Karpas-422 (cell line): ENCODE results near the gene TNS3. TPM values are rescaled to one million over a fixed set of nuclear protein-coding genes. Genes with fewer than 3 reads are reported as not detected.

Experiments
- DNase-seq: peaks from one replicate; pipeline ENCODE4 v3.0.0-alpha.2; 2015
- H2AFZ ChIP-seq: fragments of 200-600 bp; sonication (generic); 2 replicates; pipeline ENCODE4 v1.6.1; 2014; ENCODE audit warnings: antibody characterized with exemption, low read length, mixed read lengths
- H3K27ac ChIP-seq: fragments of 200-600 bp; sonication (generic); 2 replicates; pipeline ENCODE4 v1.5.1; 2014; ENCODE audit warnings: mild to moderate bottlenecking, low read length, moderate library complexity
- H3K27me3 ChIP-seq: fragments of 200-600 bp; sonication (generic); 2 replicates; pipeline ENCODE4 v1.6.1; 2014; ENCODE audit warnings: low read length, mixed read lengths
- H3K36me3 ChIP-seq: fragments of 200-600 bp; sonication (generic); 2 replicates; pipeline ENCODE4 v1.6.1; 2014; ENCODE audit warnings: low read length, mixed read lengths; ENCODE audit not compliant: insufficient read depth
- H3K4me1 ChIP-seq: fragments of 200-600 bp; sonication (generic); 2 replicates; pipeline ENCODE4 v1.6.1; 2014; ENCODE audit warnings: mild to moderate bottlenecking, low read length, mixed read lengths
- H3K4me2 ChIP-seq: fragments of 200-600 bp; sonication (generic); 2 replicates; pipeline ENCODE4 v1.6.1; 2014; ENCODE audit warnings: low read length, low read depth, mild to moderate bottlenecking; ENCODE audit not compliant: poor library complexity, severe bottlenecking
- H3K4me3 ChIP-seq: fragments of 200-600 bp; sonication (generic); 2 replicates; pipeline ENCODE4 v1.5.1; 2014; ENCODE audit warnings: mild to moderate bottlenecking, antibody characterized with exemption, low read length, mixed read lengths
- H3K79me2 ChIP-seq: fragments of 200-600 bp; sonication (generic); 2 replicates; pipeline ENCODE4 v1.6.1; 2014; ENCODE audit warnings: mild to moderate bottlenecking, low read length, mixed read lengths
- H3K9ac ChIP-seq: fragments of 200-600 bp; sonication (generic); 2 replicates; pipeline ENCODE4 v1.6.0; 2014; ENCODE audit warnings: low read length
- H3K9me2 ChIP-seq: fragments of 200-600 bp; sonication (generic), shearing (Covaris generic); replicated peaks from 2 replicates; pipeline ENCODE4 v1.6.0; 2014; ENCODE audit warnings: mild to moderate bottlenecking, low read length, moderate library complexity; ENCODE audit not compliant: insufficient read depth
- H3K9me3 ChIP-seq: fragments of 300-700, 200-600 bp; sonication (generic); 2 replicates; pipeline ENCODE4 v1.6.1; 2014; ENCODE audit warnings: low read length, mixed read lengths
- H4K20me1 ChIP-seq: fragments of 200-600 bp; sonication (generic); 2 replicates; pipeline ENCODE4 v1.6.1; 2014; ENCODE audit warnings: mild to moderate bottlenecking, antibody characterized with exemption, low read length, low read depth; ENCODE audit not compliant: insufficient read depth
- total RNA-seq: library from RNA; depleted of rRNA; stranded (reverse); fragments of >200 nt; shearing (Covaris generic); gene quantifications from 2 replicates; pipeline ENCODE4 v1.2.3, GENCODE V29; 2014; ENCODE audit warnings: low replicate concordance

Gene TNS3
- total RNA-seq, 1 experiment from 2014 or later: 56.6 TPM

- Histone ChIP-seq H3K27ac (no peak overlapping the region), H3K36me3 (peaks cover 35% of the 10 kb centered on the region), H3K4me2 (no peak overlapping the region), H4K20me1 (no peaks in the 10 kb centered on the region), H3K9ac (no peak overlapping the region), H3K27me3 (no peaks in the 10 kb centered on the region), H3K9me3 (no peaks in the 10 kb centered on the region), H3K9me2 (no peaks in the 10 kb centered on the region), H3K4me1 (peaks cover 24% of the 10 kb centered on the region), H3K4me3 (no peak overlapping the region), H3K79me2 (no peaks in the 10 kb centered on the region), H2AFZ (no peak overlapping the region)
- no peak for DNase-seq
Observed at GRCh38 chr7:47282790-47283496, 299.0 kb downstream of the TNS3 start.

- DNase-seq: no peak
- H3K4me1 ChIP-seq: peaks cover 24% of the 10 kb centered on the region
- no peak overlapping the region for H3K4me3 ChIP-seq
- no peak overlapping the region for H3K4me2 ChIP-seq
- no peaks in the 10 kb centered on the region for H3K9me2 ChIP-seq
- H3K27me3 ChIP-seq: no peaks in the 10 kb centered on the region
- H3K9ac ChIP-seq: no peak overlapping the region
- H3K79me2 ChIP-seq: no peaks in the 10 kb centered on the region
- no peak overlapping the region for H2AFZ ChIP-seq
- H3K36me3 ChIP-seq: peaks cover 26% of the 10 kb centered on the region; the same call in 1 of the 2 replicates
- no peaks in the 10 kb centered on the region for H4K20me1 ChIP-seq
- H3K9me3 ChIP-seq: no peaks in the 10 kb centered on the region
- no peak overlapping the region for H3K27ac ChIP-seq
Observed at GRCh38 chr7:47281966-47282643, 299.8 kb downstream of the TNS3 start.

- DNase-seq: no peak
- Histone ChIP-seq H3K9me2 (no peaks in the 10 kb centered on the region), H3K4me3 (no peak overlapping the region), H3K79me2 (no peaks in the 10 kb centered on the region), H3K27ac (no peak overlapping the region), H3K9ac (no peak overlapping the region), H4K20me1 (no peaks in the 10 kb centered on the region), H3K36me3 (peaks cover 17% of the 10 kb centered on the region; the same call in 1 of the 2 replicates), H3K27me3 (no peaks in the 10 kb centered on the region), H3K9me3 (no peaks in the 10 kb centered on the region), H2AFZ (no peak overlapping the region), H3K4me1 (peaks cover 24% of the 10 kb centered on the region), H3K4me2 (no peak overlapping the region)
Observed at GRCh38 chr7:47281161-47281560, 300.8 kb downstream of the TNS3 start.

- Histone ChIP-seq H2AFZ (no peak overlapping the region), H3K9me2 (no peaks in the 10 kb centered on the region), H3K27me3 (no peaks in the 10 kb centered on the region), H3K36me3 (0 out of 2 replicates have a peak, but pooled peaks cover 11% of the 10 kb centered on the region), H3K27ac (peak overlapping the region; percentile 2; the same call in 1 of the 2 replicates), H3K4me3 (no peak overlapping the region), H4K20me1 (no peaks in the 10 kb centered on the region), H3K4me1 (peaks cover 24% of the 10 kb centered on the region), H3K9ac (no peak overlapping the region), H3K79me2 (no peaks in the 10 kb centered on the region), H3K9me3 (no peaks in the 10 kb centered on the region), H3K4me2 (no peak overlapping the region)
- peak; percentile 59 for DNase-seq
Observed at GRCh38 chr7:47280114-47280513, 301.8 kb downstream of the TNS3 start.

- Histone ChIP-seq H3K4me2 (no peak overlapping the region), H2AFZ (no peak overlapping the region), H3K9ac (no peak overlapping the region)
Observed at GRCh38 chr7:47278043-47278442, 303.9 kb downstream of the TNS3 start.

GRCh38 chr7:47277321-47277781, 304.6 kb downstream of the TNS3 start:
- no peaks in the 10 kb centered on the region for H3K9me3 ChIP-seq
- 0 out of 2 replicates have a peak, but pooled peaks cover 3% of the 10 kb centered on the region for H3K36me3 ChIP-seq
- no peaks in the 10 kb centered on the region for H3K79me2 ChIP-seq
- H3K27me3 ChIP-seq: no peaks in the 10 kb centered on the region
- H3K9me2 ChIP-seq: no peaks in the 10 kb centered on the region
- no peak overlapping the region for H2AFZ ChIP-seq
- no peak overlapping the region for H3K9ac ChIP-seq
- no peak for DNase-seq
- no peaks in the 10 kb centered on the region for H4K20me1 ChIP-seq
- no peak overlapping the region for H3K4me2 ChIP-seq
- H3K4me1 ChIP-seq: peaks cover 24% of the 10 kb centered on the region
- H3K27ac ChIP-seq: no peak overlapping the region
- no peak overlapping the region for H3K4me3 ChIP-seq

More at GRCh38 chr7:47278043-47278442, 303.9 kb downstream of the TNS3 start:
- Histone ChIP-seq H3K9me2 (no peaks in the 10 kb centered on the region), H3K27ac (no peak overlapping the region), H3K27me3 (no peaks in the 10 kb centered on the region), H3K4me1 (peaks cover 24% of the 10 kb centered on the region), H3K79me2 (no peaks in the 10 kb centered on the region), H3K9me3 (no peaks in the 10 kb centered on the region), H3K36me3 (0 out of 2 replicates have a peak, but pooled peaks cover 10% of the 10 kb centered on the region), H4K20me1 (no peaks in the 10 kb centered on the region), H3K4me3 (no peak overlapping the region)
- no peak for DNase-seq

- Histone ChIP-seq H2AFZ (no peak overlapping the region), H3K79me2 (no peaks in the 10 kb centered on the region), H3K36me3 (no peaks in the 10 kb centered on the region), H3K9me3 (no peaks in the 10 kb centered on the region), H3K27me3 (no peaks in the 10 kb centered on the region), H3K4me2 (no peak overlapping the region), H4K20me1 (no peaks in the 10 kb centered on the region), H3K27ac (no peak overlapping the region), H3K4me3 (no peak overlapping the region), H3K9ac (no peak overlapping the region), H3K4me1 (no peaks in the 10 kb centered on the region), H3K9me2 (no peaks in the 10 kb centered on the region)
- no peak for DNase-seq
Observed at GRCh38 chr7:47273974-47274766, 307.7 kb downstream of the TNS3 start.

GRCh38 chr7:47273088-47273487, 308.8 kb downstream of the TNS3 start:
- Histone ChIP-seq H3K27me3 (no peaks in the 10 kb centered on the region), H2AFZ (no peak overlapping the region), H4K20me1 (no peaks in the 10 kb centered on the region), H3K27ac (no peak overlapping the region), H3K36me3 (no peaks in the 10 kb centered on the region), H3K4me1 (no peaks in the 10 kb centered on the region), H3K9me3 (no peaks in the 10 kb centered on the region), H3K4me3 (no peak overlapping the region), H3K4me2 (no peak overlapping the region), H3K79me2 (no peaks in the 10 kb centered on the region), H3K9ac (no peak overlapping the region), H3K9me2 (no peaks in the 10 kb centered on the region)
- no peak for DNase-seq
